Caki2 (cell line): Measurements from ENCODE around the gene MGRN1. TPM values are rescaled to one million over a fixed set of nuclear protein-coding genes. Genes with fewer than 3 reads are reported as not detected.

Experiments
- DNase-seq: peaks from one replicate; pipeline ENCODE4 v3.0.0-alpha.2; 2015; ENCODE audit warnings: low read depth
- in situ Hi-C: cut with HindIII; loops from 2 replicates; pipeline ENCODE4 v1.10.0; 2016; ENCODE audit warnings: low sequenced_read_pairs, low pct_unique_long_range_greater_than_20kb, mixed read lengths
- total RNA-seq: library from RNA; depleted of rRNA; stranded (reverse); fragments of >200 nt; shearing (Covaris generic); gene quantifications from 2 replicates; pipeline ENCODE4 v1.2.3, GENCODE V29; 2014; ENCODE audit warnings: low replicate concordance

The MGRN1 gene
- total RNA-seq, 1 experiment from 2014 or later: 14.1 TPM

DNA sequence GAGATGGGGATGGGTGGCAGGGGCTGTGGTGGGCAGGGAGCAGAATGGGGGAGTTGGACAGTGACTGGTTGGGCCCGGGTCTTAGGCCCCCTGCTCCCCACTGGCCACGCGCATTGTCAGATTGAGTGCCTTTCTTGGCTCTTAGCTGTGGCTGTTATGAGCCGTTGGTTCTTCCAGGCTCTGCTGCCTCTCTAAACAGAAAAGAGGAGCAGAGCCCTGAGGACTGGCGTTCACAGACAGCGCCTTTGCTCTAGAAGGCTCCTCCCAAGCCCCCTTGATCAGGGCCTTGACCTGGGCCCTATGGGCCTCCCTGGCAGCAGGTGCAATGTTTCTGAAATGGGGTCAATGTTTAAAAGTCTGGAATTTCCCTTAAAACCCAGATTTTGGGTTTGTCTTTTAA lies 54.0 kb downstream of the MGRN1 start:
- in situ Hi-C loops: no loop called here
- no peak for DNase-seq

DNA sequence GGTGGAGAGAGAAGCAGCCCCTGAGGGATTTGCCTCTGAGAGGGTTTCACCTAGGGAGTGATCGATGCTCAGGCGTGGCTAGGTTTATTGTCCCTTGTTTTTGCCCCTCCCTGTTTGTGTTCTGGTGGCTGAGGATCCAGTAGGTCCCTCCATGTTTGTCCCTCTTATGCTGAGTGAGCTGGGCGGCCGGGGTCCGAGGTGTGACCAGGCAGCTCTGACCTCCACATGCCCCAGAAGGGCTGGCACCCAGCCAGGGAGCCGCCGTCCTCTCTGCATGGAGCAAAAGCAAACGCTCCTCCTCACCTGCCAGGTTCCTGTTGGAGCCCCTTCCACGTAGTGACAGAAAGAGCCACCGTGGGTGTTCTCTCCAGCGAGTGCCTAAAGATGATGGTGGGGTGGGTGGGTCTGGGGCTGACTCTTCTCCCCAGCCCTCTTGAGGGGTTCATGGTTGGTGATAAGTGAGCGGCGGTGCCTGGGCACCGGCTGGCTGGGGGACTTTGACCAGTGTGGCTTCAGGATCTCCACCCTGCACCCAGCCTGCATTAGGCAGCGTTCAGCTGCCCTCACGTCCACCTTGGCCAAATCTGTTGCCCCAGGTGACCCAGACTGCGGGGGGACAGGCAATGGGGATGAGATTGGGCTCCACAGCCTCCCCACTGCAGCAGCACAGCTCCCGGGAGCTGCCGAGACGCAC lies 54.7 kb downstream of the MGRN1 start:
- DNase-seq: no peak
- in situ Hi-C loops: no loop called here

DNA sequence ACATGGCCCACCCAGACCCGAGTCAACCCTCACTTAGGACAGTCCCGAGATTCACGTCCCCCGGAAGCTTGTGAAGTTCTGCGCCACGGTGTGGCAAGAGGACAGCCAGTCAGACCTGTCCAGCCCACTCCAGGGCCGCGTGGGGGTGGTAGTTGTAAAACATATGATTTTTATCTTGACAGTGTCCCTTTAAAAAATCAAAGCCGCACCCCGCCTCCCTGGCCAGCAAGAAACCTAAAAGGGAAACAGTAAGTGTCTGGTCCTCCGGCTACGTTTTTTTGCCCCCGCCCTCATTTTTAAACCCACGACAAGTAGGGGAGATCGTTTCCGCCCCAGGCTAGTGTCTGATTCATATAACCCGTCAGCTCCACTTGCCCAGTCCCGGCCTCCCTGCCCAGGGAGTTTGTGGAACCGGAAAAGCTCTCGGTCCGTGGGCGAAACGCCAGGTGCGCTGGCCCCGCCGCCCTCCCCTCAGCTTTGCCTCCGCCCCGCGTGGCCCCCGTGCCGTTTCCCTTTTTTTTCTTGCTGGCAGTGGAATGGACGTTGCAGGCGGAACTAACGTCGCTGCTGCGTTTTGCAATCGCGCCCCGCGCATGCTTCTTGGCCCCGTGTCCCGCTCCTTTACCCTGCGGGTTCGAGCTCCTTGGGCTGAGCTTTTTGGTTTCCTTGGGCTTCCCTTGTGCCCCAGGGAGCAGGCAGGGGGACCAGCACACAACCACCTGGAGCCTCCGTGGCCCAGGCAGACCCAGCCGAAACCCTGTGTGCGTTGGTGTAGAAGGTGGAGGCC lies 55.4 kb downstream of the MGRN1 start:
- no peak for DNase-seq
- in situ Hi-C loops: no loop called here

DNA sequence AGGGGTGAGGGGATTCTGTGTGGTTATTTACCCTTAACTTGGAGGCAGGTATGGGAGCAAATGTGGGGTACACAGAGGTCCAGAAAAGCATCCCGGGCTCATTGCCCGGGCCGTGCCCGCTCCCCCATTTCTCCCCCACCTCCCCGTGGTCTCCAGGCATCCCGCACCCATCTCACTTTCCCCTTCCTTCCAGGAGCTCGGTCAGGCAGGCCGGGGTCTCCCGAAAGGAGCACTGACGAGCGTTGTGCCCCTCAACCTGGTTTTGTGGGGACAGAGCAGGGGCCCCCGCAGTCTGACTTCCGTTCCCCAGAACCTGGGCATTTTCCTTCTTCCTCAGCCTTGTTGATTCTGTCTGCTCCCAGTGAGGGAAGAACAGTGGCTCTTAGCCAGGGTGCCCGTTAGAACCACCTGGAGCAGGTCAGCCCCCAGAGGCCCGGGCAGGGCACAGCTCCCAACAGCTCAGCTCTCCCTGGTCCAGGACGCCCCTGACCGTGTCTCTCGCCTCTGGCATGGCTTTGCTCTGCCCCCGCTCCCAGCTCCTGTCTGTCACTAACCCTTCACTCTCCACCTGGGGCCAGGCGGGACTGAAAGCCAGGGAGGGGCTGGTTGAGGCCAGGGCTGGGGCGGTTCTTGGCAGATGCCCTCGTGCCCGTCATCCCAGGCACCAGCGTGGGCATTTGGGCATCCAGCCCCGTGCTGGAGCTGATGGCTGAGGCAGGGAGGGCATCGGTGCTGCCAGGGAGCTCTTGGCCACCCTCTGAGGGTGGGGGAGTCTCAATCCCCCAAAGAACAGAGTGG lies 56.2 kb downstream of the MGRN1 start:
- DNase-seq: no peak
- in situ Hi-C loops: no loop called here

DNA sequence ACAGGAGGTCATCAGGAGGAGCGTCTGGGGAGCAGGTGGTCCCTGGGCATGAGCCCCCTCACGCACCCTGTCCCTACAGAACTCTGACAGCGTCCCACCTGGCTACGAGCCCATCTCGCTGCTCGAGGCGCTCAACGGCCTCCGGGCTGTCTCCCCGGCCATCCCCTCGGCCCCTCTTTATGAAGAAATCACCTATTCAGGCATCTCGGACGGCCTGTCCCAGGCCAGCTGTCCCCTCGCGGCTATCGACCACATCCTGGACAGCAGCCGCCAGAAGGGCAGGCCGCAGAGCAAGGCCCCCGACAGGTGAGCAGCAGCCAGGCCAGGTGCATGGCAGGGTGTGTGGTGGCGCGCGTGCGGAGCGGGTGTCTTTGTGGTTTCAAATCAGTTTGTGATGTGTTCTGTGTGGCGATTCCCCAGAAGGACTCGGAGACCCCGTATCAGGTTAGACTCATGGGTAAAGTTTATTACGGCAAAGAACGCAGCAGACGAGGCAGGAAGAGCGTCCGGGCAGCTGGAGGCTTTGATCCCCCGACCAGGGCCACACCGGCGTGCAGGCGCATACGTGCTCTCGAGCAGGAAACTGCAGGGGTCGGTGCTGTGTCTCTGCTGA lies 57.0 kb downstream of the MGRN1 start:
- in situ Hi-C loops: no loop called here
- DNase-seq: no peak

DNA sequence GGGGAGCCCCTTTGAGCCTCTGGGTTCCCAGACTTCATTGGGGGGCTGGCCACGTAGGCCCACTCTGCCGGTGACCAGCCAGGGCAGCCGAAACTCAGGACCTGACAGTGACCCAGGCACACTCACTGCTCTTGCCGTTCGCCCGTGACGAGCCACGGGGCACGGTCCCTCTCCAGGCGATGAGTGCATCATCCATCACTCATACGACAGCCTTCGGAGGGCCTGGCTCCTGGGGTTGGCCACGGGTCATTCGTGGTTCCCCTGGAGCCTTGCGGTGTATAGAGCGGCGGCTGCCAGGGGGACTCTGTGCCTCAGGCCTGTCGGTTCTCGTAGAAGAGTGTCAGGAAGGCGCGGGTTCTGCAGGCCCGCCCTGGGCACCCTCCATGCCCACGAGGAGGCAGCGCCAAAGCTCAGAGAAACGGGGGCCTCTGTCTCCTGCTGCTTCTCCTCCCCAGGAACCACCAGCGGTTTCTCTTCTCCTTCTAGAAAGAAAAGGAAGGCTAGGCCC lies 57.5 kb downstream of the MGRN1 start:
- in situ Hi-C loops: no loop called here
- peak; percentile 30 for DNase-seq

DNA sequence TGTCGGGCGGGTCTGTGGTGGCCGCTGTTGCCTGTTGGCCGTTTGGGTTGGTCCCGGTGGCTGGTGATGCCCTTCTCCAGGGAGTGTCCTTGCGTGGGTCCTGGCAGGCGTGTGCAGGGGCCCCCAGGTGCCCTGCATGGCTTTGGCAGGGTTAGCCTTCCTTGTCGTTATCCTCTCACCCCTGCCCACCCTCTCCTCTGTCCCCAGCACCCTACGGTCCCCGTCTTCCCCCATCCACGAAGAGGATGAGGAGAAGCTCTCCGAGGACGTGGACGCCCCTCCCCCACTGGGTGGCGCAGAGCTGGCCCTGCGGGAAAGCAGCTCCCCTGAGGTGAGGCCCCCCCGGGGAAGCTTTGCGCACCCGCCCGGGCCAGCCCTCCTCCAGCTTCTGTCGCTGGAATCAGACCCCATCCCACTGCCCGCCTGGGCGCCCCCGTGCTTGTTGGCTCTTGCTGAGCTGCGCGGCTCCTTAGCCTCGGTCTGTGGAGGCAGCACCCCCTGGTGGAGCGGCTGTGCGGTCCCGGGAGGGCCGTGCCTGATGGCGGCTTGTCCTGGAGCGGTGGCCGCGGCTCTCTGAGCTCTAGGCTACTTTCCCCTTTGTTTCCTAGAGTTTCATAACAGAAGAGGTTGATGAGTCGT lies 58.1 kb downstream of the MGRN1 start:
- in situ Hi-C loops: no loop called here
- peak; percentile 79 for DNase-seq

DNA sequence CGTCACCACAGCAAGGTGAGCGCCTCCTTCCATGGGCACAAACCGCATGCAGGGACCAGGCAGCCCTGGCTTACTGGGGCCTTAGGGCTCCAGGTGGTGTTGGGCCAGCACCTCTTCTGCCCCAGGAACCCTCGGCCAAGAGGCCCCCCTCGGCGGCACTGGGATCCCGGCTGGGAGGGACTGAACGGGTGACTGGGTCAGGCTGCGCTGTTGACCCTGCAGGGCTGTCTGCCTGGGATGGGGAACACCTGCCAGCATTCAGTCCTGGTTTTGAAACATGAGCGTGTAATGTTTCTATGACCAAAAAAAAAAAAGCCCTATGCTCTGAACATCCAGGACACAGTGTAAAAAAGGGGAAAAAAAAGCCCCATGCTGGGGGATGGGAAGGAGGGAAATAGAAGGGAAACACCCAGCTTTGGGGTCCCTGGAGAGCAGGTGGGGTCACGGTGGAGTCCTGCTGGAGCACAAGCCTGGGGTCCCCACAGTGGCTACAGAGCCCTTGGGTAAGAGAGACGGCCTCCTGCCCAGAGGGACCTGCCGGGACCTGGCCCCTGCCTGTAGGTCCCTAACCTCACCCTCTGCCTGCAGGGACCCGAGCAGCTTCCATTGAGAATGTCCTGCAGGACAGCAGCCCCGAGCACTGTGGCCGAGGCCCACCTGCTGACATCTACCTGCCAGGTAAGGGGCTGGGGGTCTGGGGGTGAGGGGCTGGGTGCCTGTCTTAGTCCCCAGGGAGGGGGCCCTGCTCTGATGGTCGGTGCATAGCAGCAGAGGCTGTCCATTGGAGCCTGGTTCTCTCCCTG lies 58.8 kb downstream of the MGRN1 start:
- in situ Hi-C loops: no loop called here

DNA sequence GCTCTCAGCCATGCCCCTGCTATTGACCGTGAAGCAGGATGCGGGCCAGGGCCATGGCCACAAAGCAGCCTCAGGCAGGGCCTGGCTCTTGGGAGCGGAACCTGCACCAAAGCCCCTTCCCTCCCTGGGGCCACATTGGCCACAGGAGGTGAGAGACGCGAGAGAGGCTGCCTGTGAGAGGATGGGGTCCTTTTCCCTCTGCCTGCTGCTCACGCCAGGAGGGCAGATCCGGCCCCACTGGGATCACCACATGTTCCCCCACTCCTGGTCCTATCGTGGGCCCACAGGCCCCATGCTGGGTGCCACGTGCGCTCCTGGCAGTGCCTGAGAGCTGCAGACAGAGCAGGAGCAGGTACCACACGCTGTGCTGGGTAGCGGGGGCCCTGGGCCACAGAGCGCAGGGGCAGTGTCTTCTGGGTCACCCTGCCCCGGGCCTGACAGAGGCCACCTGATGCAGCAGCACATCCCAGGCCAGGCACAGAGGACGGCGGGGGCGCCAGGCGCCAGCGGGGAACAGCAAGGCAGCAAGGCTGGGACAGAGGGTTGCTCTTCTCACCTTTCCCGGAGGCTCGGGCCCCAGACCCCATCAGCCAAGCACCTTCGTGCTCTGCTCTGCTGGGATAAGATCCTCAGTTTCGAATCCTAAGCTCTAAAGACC lies 59.6 kb downstream of the MGRN1 start:
- in situ Hi-C loops: no loop called here
- no peak for DNase-seq

More for the DNA sequence above, 58.8 kb downstream of the MGRN1 start:
- DNase-seq: no peak

DNA sequence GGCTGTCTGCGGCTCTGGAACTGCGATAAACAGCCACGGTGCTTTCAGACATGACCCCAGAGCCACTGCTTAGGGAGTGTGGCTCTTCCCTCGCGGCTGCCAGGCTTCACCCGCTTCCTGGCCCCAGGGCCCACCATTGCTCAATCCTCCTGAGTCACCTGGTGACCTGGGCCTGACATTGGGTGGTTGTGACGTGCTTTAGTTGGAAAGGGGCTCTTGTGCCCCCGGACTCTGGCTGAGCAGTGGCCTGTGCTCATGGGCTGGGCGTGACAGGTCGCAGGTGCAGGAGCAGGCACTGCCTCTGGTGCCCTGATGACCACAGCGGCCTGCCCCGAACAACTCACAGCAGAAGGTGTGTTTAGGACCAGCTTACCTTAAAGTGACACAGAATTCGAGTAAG lies 60.1 kb downstream of the MGRN1 start:
- in situ Hi-C loops: no loop called here
- no peak for DNase-seq

DNA sequence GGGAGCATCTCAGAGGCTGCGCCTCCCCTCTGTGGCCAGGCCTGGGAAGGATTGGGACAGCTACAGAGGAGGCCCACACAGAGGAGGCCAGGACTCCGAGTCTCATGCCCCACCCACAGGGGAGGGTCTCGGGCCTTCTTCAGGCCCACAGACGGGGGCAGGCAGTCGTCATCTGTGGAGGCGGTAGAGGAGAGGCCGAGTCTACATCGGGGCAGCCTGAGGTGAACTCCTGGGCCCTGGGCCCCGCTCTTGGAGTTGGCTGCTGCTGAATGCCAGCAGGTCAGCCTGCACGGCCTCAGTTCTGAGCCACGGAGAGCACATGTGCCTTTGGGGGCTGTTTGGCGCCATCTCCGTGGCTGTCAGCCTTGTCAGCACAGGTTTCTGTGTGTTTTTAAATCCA lies 60.7 kb downstream of the MGRN1 start:
- no peak for DNase-seq
- in situ Hi-C loops: no loop called here

DNA sequence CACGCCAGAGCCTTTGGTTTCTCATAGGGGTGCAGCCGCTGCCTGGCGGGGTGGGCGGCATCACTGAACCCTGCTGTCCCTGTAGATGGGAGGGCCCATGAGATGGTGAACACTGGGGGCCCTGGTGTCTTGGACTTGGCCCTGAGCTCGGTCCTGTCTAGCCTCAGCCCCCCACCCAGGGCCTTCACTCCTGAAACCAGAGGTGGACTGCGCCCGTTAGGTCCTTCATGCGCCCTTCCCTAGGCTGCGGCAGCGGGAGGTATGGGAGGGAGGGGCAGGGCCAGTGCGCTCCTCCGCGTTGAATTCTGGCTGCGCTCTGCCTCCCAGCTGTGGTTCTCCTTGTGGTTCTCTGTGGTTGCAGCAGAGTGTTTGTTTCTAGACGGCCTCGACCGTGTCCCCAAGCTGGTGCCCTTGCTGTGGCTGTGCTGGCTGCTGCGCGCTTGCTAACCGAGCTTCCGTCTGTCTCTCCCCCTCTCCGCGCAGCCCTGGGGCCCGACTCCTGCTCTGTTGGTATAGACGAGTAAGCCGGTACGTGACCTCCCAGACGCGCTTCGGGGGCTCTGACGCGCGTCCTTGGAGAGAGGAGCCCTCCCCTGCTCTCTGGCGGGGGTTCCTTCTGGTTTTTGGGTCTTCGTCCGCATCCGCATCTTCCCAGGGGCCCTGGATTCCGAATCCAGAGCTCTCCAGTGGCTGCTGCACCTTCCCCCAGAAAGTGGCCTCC lies 61.3 kb downstream of the MGRN1 start:
- in situ Hi-C loops: no loop called here
- no peak for DNase-seq

DNA sequence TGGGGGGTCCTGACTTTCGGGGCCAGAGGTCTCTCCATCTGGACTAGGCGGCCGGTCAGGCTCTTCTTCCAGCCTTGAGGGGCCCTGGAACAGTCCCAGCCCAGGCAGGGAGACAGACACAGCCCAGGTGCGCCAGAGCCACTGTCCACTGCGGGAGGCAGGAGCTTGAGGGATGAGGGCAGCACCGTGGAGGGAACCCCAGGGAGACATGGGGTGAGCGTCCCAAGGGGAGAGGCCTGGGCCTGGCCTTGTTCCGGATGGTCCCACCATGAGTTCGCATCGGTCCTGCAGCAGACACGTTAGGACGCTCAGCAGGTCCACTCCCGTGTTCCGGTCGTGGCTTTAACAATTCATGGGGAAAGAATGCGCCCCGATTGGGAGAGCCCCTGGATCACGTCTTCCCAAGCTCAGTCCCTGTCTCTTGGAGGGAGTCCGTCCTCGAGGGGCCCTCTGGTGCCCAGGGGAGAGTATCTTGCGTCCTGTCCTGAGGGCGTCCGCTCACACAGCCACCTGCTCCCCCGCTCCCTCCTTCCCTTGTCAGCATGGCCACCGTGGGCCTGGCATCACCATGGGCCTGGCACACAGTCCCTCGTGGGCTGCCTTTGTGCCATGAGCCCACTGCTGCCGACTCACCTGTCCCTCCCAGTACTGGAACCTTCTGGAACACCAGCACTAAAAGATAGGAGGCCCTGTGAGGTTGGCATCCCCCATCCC lies 62.0 kb downstream of the MGRN1 start:
- DNase-seq: no peak
- in situ Hi-C loops: no loop called here

DNA sequence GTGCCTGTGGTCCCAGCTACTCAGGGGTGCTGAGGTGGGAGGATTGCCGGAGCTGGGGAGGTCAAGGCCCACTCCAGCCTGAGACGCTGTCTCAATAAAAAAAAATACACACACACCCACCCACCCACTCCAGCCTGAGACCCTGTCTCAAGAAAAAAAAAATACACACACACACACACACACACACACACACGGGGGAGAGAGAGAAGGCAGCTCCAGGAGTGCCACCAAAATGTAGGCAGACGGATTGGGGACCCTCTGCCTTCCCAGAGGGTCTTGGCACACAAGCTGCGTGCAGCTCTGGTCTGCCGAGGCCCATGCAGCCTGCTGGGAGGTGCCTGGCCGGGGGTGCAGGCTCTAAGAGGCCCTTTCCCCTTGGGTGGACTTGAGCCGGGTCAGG lies 62.8 kb downstream of the MGRN1 start:
- no peak for DNase-seq
- in situ Hi-C loops: no loop called here

DNA sequence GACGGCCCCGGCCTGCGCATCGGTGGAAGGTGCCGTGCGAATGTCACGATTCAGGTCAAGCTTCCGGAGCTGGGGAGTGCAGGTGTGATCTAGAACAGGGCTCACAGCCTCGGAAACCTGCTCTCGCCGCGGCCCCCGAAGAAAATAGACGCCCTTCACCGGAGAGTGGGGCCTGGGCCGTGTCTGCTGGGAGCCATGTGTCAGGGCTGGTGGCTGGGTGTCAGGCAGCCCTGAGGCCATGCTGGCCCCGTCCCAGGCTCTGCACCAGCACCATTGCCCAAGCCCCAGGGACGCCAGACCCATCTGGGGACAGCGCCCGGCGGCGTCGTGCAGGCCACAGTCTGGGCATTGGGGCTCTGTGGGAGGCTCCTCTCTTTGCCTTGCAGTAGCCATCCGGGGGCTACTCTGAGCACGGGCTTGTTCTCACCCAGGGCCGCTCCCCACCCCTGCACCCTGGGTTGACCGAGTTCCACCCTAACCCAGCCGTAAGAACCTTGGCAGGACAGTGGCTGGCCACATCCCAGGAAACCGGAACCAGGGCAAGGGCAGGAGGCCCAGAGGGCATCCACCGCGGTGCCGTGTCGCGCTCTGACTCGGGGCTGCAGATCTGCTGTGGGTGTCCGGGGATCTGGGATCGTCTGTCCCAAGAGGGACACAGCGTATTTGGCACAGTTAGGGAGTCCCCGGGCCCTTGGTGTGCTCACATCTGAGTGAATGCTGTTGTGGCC lies 63.5 kb downstream of the MGRN1 start:
- in situ Hi-C loops: no loop called here
- DNase-seq: no peak
